Neural progenitor cell (in vitro differentiated cells): Measurements from ENCODE around the gene GPR132. TPM values are rescaled to one million over a fixed set of nuclear protein-coding genes. Genes with fewer than 3 reads are reported as not detected.
A peak's percentile ranks its signal among the peaks of the same experiment; 100 is the strongest.

Experiments
- DNase-seq: peaks from one replicate; pipeline ENCODE4 v3.0.0-alpha.2; 2016; ENCODE audit warnings: low spot score
- H2AFZ ChIP-seq: fragments of 200-600 bp; sonication (generic); replicated peaks from 2 replicates; pipeline ENCODE4 v1.6.1; 2016; ENCODE audit warnings: antibody characterized with exemption
- H3F3A ChIP-seq: fragments of 200-600 bp; sonication (generic); 2 replicates; pipeline ENCODE4 v1.6.1; 2016; ENCODE audit warnings: antibody characterized with exemption, low read depth
- H3K27ac ChIP-seq: fragments of 200-600 bp; sonication (generic); 2 replicates; pipeline ENCODE4 v1.5.1; 2016; ENCODE audit warnings: mild to moderate bottlenecking
- H3K27me3 ChIP-seq: fragments of 200-600 bp; sonication (generic); 2 replicates; pipeline ENCODE4 v1.6.1; 2016; ENCODE audit warnings: mild to moderate bottlenecking, moderate library complexity
- H3K36me3 ChIP-seq: fragments of 200-600 bp; sonication (generic); 2 replicates; pipeline ENCODE4 v1.5.1; 2016
- H3K4me1 ChIP-seq: fragments of 200-600 bp; sonication (generic); 2 replicates; pipeline ENCODE4 v1.6.1; 2016; ENCODE audit warnings: mixed run types
- H3K4me2 ChIP-seq: fragments of 200-600 bp; sonication (generic); 2 replicates; pipeline ENCODE4 v1.6.1; 2016
- H3K4me3 ChIP-seq: fragments of 200-600 bp; sonication (generic); 2 replicates; pipeline ENCODE4 v1.5.1; 2016
- H3K79me2 ChIP-seq: fragments of 200-600 bp; sonication (generic); 2 replicates; pipeline ENCODE4 v1.6.1; 2016; ENCODE audit warnings: low read depth
- H3K9ac ChIP-seq: fragments of 200-600 bp; sonication (generic); 2 replicates; pipeline ENCODE4 v1.6.1; 2016
- H3K9me3 ChIP-seq: fragments of 200-600 bp; sonication (generic); 2 replicates; pipeline ENCODE4 v1.5.1; 2016; ENCODE audit warnings: low read depth
- H4K20me1 ChIP-seq: fragments of 200-600 bp; sonication (generic); 2 replicates; pipeline ENCODE4 v1.6.1; 2016; ENCODE audit warnings: low read depth
- H3K27ac Mint-ChIP-seq: 3 replicates; pipeline ENCODE4 v1.8.0; 2021; ENCODE audit warnings: mixed read lengths
- H3K27me3 Mint-ChIP-seq: 2 replicates; pipeline ENCODE4 v1.8.0; 2022; ENCODE audit warnings: low read depth, mild to moderate bottlenecking, inconsistent platforms, moderate library complexity, mixed read lengths; ENCODE audit not compliant: insufficient read depth
- H3K36me3 Mint-ChIP-seq: 3 replicates; pipeline ENCODE4 v1.8.0; 2021; ENCODE audit warnings: mixed read lengths
- H3K4me1 Mint-ChIP-seq: 3 replicates; pipeline ENCODE4 v1.8.0; 2021; ENCODE audit warnings: mixed read lengths
- H3K4me3 Mint-ChIP-seq: 3 replicates; pipeline ENCODE4 v1.8.0; 2021; ENCODE audit warnings: mild to moderate bottlenecking, moderate library complexity, mixed read lengths
- H3K9me3 Mint-ChIP-seq: 3 replicates; pipeline ENCODE4 v1.8.0; 2020; ENCODE audit warnings: mixed read lengths
- EZH2 ChIP-seq: fragments of 200-600 bp; sonication (generic); IDR thresholded peaks from 2 replicates; pipeline ENCODE4 v1.6.1; 2017; ENCODE audit warnings: antibody characterized with exemption, mild to moderate bottlenecking, moderate library complexity
- EZH2phosphoT487 ChIP-seq: fragments of 200-600 bp; sonication (generic); IDR thresholded peaks from 2 replicates; pipeline ENCODE4 v1.6.1; 2017; ENCODE audit warnings: antibody characterized with exemption
- total RNA-seq: library from RNA; depleted of rRNA; stranded (reverse); fragments of >200 nt; gene quantifications from 2 replicates; pipeline ENCODE4 v1.2.3, GENCODE V29; 2015; ENCODE audit warnings: low replicate concordance
- TF ChIP-seq, protein P1 (sequence below): fragments of 200-600 bp; sonication (generic); IDR thresholded peaks from 2 replicates; pipeline ENCODE4 v1.5.1; 2017; ENCODE audit warnings: antibody characterized with exemption, mild to moderate bottlenecking

GPR132 gene
- total RNA-seq, 1 donor from 2014 or later = 0.51 TPM

DNA sequence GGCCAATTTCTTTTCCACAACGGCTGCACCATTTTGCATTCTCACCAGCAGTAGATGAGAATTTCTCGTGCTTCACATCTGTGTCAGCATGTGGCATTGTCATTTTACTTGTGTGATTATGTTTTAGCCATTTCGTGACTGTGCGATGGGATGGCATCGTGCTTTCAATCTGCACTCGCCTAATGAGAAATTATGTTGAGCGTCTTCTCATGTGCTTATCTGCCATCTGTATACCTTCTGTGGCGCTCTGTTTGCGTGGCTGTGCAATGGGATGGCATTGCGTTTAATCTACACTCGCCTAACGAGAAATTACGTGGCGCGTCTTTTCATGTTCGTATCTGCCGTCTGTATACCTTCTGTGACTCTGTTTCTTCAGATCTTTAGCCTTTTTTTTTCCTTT lies 14.9 kb upstream of the GPR132 start:
- Mint-ChIP-seq H3K27me3 (peaks cover 5% of the 10 kb centered on the region), H3K27ac (no peak overlapping the region), H3K4me1 (peaks cover 9% of the 10 kb centered on the region), H3K36me3 (no peaks in the 10 kb centered on the region), H3K9me3 (peaks cover 9% of the 10 kb centered on the region), H3K4me3 (no peak overlapping the region)
- Histone ChIP-seq H3K9me3 (no peaks in the 10 kb centered on the region), H3K9ac (no peak overlapping the region), H3F3A (peaks cover 13% of the 10 kb centered on the region), H3K4me1 (peaks cover 14% of the 10 kb centered on the region), H3K4me3 (no peak overlapping the region), H3K27me3 (no peaks in the 10 kb centered on the region), H2AFZ (no peak overlapping the region), H3K79me2 (no peaks in the 10 kb centered on the region), H3K4me2 (no peak overlapping the region), H3K27ac (no peak overlapping the region), H3K36me3 (no peaks in the 10 kb centered on the region), H4K20me1 (no peaks in the 10 kb centered on the region)
- TF ChIP-seq, protein P1, sequence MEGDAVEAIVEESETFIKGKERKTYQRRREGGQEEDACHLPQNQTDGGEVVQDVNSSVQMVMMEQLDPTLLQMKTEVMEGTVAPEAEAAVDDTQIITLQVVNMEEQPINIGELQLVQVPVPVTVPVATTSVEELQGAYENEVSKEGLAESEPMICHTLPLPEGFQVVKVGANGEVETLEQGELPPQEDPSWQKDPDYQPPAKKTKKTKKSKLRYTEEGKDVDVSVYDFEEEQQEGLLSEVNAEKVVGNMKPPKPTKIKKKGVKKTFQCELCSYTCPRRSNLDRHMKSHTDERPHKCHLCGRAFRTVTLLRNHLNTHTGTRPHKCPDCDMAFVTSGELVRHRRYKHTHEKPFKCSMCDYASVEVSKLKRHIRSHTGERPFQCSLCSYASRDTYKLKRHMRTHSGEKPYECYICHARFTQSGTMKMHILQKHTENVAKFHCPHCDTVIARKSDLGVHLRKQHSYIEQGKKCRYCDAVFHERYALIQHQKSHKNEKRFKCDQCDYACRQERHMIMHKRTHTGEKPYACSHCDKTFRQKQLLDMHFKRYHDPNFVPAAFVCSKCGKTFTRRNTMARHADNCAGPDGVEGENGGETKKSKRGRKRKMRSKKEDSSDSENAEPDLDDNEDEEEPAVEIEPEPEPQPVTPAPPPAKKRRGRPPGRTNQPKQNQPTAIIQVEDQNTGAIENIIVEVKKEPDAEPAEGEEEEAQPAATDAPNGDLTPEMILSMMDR = no peak
- TF ChIP-seq EZH2 (no peak), EZH2phosphoT487 (no peak)
- DNase-seq = no peak

DNA sequence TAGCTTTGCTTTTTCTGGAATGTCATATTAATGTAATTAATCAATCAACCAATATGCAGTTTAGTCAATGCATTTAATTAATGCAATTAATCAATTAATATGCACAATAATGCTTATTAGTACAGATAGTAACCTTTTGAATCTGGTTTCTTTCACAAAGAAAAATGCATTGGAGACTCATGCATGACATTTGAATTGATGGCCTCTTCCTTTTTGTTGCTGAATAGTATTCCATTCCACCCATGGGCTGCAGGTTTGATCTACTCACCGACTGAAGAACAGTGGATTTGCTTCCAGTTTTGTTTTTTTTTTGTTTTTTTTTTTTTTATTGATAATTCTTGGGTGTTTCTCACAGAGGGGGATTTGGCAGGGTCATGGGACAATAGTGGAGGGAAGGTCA lies 13.1 kb upstream of the GPR132 start:
- H3K36me3 ChIP-seq = no peaks in the 10 kb centered on the region
- peaks cover 24% of the 10 kb centered on the region for H3K4me1 ChIP-seq
- H3K9me3 ChIP-seq = no peaks in the 10 kb centered on the region
- H3K4me2 ChIP-seq = no peak overlapping the region
- Mint-ChIP-seq H3K4me3 (peak overlapping the region; percentile 24), H3K4me1 (peaks cover 9% of the 10 kb centered on the region), H3K27ac (no peak overlapping the region), H3K27me3 (peaks cover 5% of the 10 kb centered on the region), H3K9me3 (peaks cover 9% of the 10 kb centered on the region), H3K36me3 (no peaks in the 10 kb centered on the region)
- peaks cover 13% of the 10 kb centered on the region for H3F3A ChIP-seq
- no peak for TF ChIP-seq EZH2phosphoT487
- TF ChIP-seq, protein P1 = no peak
- no peak for TF ChIP-seq EZH2
- H3K27ac ChIP-seq = no peak overlapping the region
- no peaks in the 10 kb centered on the region for H3K79me2 ChIP-seq
- H4K20me1 ChIP-seq = no peaks in the 10 kb centered on the region
- no peak overlapping the region for H2AFZ ChIP-seq
- DNase-seq = no peak
- no peaks in the 10 kb centered on the region for H3K27me3 ChIP-seq
- H3K4me3 ChIP-seq = no peak overlapping the region
- H3K9ac ChIP-seq = no peak overlapping the region

DNA sequence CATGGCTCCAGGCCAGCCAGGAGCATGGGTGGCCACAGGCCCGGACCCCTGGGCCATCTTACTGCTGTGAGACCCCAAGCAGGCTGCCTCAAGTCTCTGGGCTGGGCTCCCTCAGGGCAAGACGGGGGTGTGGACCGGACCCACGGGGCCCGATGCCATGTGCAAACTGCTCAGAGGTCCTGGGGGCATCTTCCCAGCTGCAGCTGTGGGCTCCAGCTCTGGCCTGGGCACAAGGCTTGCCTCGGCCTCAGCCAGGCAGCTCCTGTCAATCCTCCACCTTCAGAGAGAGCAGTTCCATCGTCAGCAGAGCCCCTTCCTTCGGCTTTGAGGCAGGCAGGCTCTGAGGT lies 12.4 kb upstream of the GPR132 start:
- TF ChIP-seq, protein P1 = no peak
- TF ChIP-seq EZH2 = no peak
- TF ChIP-seq EZH2phosphoT487 = no peak
- Histone ChIP-seq H3K36me3 (no peaks in the 10 kb centered on the region), H3K4me2 (no peak overlapping the region), H3K4me3 (no peak overlapping the region), H3K27me3 (no peaks in the 10 kb centered on the region), H3K79me2 (no peaks in the 10 kb centered on the region), H3K9ac (no peak overlapping the region), H3K27ac (no peak overlapping the region), H3F3A (peaks cover 13% of the 10 kb centered on the region), H3K4me1 (peaks cover 24% of the 10 kb centered on the region), H2AFZ (no peak overlapping the region), H3K9me3 (no peaks in the 10 kb centered on the region), H4K20me1 (no peaks in the 10 kb centered on the region)
- Mint-ChIP-seq H3K27ac (no peak overlapping the region), H3K27me3 (peaks cover 5% of the 10 kb centered on the region), H3K4me3 (no peak overlapping the region), H3K4me1 (peaks cover 9% of the 10 kb centered on the region), H3K9me3 (peaks cover 9% of the 10 kb centered on the region), H3K36me3 (no peaks in the 10 kb centered on the region)
- DNase-seq = no peak
